Lung (tissue), 12 donors: ENCODE measurements around the gene CASZ1. TPM values are rescaled to one million over a fixed set of nuclear protein-coding genes. Genes with fewer than 3 reads are reported as not detected.

ENCODE experiments used
- ATAC-seq: fragments of 200-7000 bp; cut with Tn5 transposase; one replicate; pipeline ENCODE4 v1.9.1; 2020; ENCODE audit warnings: moderate number of reproducible peaks; ENCODE audit not compliant: insufficient read depth, low FRiP score
- DNase-seq, 3 donors: peaks; one replicate each; pipeline ENCODE4 v3.0.0-alpha.2; 2013 to 2017
- H3K27ac ChIP-seq, 2 donors: one replicate each; pipeline ENCODE4 v1.5.1; 2013; ENCODE audit warnings: mild to moderate bottlenecking in 2 of 2, moderate library complexity in 2 of 2, control low read depth in 1 of 2, inconsistent platforms in 1 of 2, low read depth in 1 of 2, low read length in 1 of 2
- H3K27me3 ChIP-seq, 3 donors: one replicate each; pipeline ENCODE4 v1.5.1; 2013; ENCODE audit warnings: low read length in 2 of 3; ENCODE audit not compliant: control insufficient read depth in 3 of 3, insufficient read depth in 3 of 3
- H3K36me3 ChIP-seq, 4 donors: one replicate each; pipeline ENCODE4 v1.5.1; 2013; ENCODE audit warnings: low read length in 4 of 4, mild to moderate bottlenecking in 1 of 4, moderate library complexity in 1 of 4; ENCODE audit not compliant: control insufficient read depth in 4 of 4, insufficient read depth in 4 of 4
- H3K4me1 ChIP-seq, 5 donors: one replicate each; pipeline ENCODE4 v1.5.1; 2013; ENCODE audit warnings: low read length in 5 of 5, mild to moderate bottlenecking in 2 of 5, moderate library complexity in 1 of 5; ENCODE audit not compliant: control insufficient read depth in 5 of 5, insufficient read depth in 5 of 5
- H3K4me3 ChIP-seq: one replicate; pipeline ENCODE4 v1.5.1; 2013; ENCODE audit warnings: mild to moderate bottlenecking, control low read depth, moderate library complexity
- H3K9ac ChIP-seq, 2 donors: one replicate each; pipeline ENCODE4 v1.5.1; 2013; ENCODE audit warnings: low read length in 2 of 2, control low read depth in 1 of 2; ENCODE audit not compliant: insufficient read depth in 1 of 2
- H3K9me3 ChIP-seq, 4 donors: one replicate each; pipeline ENCODE4 v1.5.1; 2013; ENCODE audit warnings: low read length in 3 of 4, mild to moderate bottlenecking in 1 of 4, moderate library complexity in 1 of 4; ENCODE audit not compliant: control insufficient read depth in 4 of 4, insufficient read depth in 3 of 4
- WGBS, 2 donors: extraction: QIAGEN DNeasy Blood & Tissue Kit; methylation state at CpG; one replicate each; pipeline ENCODE4 v1.1.7; 2013; 5-methylcytosine and 5-hydroxymethylcytosine counted together
- polyA plus RNA-seq, 2 donors: library from polyadenylated mRNA; stranded (reverse); fragments of 200-250 nt; gene quantifications; one replicate each; pipeline ENCODE4 v1.2.1, GENCODE V29; 2013
- total RNA-seq, 2 donors: library from RNA; depleted of rRNA in 1 of 2; stranded (reverse); fragments of >200 nt in 1 of 2; gene quantifications; one replicate each; pipeline ENCODE4 v1.2.1, GENCODE V29; 2014 to 2021
- TF ChIP-seq, protein P1 (sequence below): IDR thresholded peaks from 2 replicates; pipeline ENCODE4 v1.5.1; 2012; ENCODE audit warnings: mild to moderate bottlenecking; ENCODE audit errors: control extremely low read depth, extremely low read depth
- donor health status: control.
- donor health status: control.
- donor health status: Bipolar disorder and iron deficiency.
- donor health status: healthy.
- donor health status: DM: yes; HTN: yes; CAD: no.

Gene CASZ1
- total and polyA plus RNA-seq, 4 donors, result 10.3 to 69.9 (median 40.5) TPM

- Histone ChIP-seq H3K36me3 (no peaks in the 10 kb centered on the region), H3K9me3 (no peaks in the 10 kb centered on the region), H3K4me3 (no peak overlapping the region), H3K27me3 (peaks cover 0 to 5% (median 3%) of the 10 kb centered on the region in 3 donors), H3K4me1 (peaks cover 0 to 9% (median 2%) of the 10 kb centered on the region in 5 donors), H3K9ac (no peak overlapping the region), H3K27ac (no peak overlapping the region)
- no peak for DNase-seq
- 86 to 87% methylated on average over 14 of the region's 14 CpGs for WGBS, 2 donors
- TF ChIP-seq, protein P1, sequence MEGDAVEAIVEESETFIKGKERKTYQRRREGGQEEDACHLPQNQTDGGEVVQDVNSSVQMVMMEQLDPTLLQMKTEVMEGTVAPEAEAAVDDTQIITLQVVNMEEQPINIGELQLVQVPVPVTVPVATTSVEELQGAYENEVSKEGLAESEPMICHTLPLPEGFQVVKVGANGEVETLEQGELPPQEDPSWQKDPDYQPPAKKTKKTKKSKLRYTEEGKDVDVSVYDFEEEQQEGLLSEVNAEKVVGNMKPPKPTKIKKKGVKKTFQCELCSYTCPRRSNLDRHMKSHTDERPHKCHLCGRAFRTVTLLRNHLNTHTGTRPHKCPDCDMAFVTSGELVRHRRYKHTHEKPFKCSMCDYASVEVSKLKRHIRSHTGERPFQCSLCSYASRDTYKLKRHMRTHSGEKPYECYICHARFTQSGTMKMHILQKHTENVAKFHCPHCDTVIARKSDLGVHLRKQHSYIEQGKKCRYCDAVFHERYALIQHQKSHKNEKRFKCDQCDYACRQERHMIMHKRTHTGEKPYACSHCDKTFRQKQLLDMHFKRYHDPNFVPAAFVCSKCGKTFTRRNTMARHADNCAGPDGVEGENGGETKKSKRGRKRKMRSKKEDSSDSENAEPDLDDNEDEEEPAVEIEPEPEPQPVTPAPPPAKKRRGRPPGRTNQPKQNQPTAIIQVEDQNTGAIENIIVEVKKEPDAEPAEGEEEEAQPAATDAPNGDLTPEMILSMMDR, result no peak
- ATAC-seq, result no peak
These were observed 17.4 kb upstream of the CASZ1 start for GRCh38 chr1:10813799-10814198.

- Histone ChIP-seq H3K27ac (no peak overlapping the region), H3K27me3 (peaks cover 0 to 12% (median 8%) of the 10 kb centered on the region in 3 donors), H3K36me3 (no peaks in the 10 kb centered on the region), H3K9me3 (no peaks in the 10 kb centered on the region), H3K4me1 (peaks cover 0 to 10% (median 2%) of the 10 kb centered on the region in 5 donors), H3K9ac (no peak overlapping the region), H3K4me3 (no peak overlapping the region)
- DNase-seq (no peak), ATAC-seq (no peak)
- WGBS, 2 donors, result 91 to 93% methylated on average over 11 of the region's 11 CpGs
- TF ChIP-seq, protein P1, result no peak
These were observed 16.0 kb upstream of the CASZ1 start for GRCh38 chr1:10812387-10812915.

- no peak for ATAC-seq
- no peak overlapping the region for H3K9ac ChIP-seq
- H3K27ac ChIP-seq, result no peak overlapping the region
- no peaks in the 10 kb centered on the region for H3K9me3 ChIP-seq
- no peak overlapping the region for H3K4me3 ChIP-seq
- DNase-seq, result no peak
- WGBS, 2 donors, result 53 to 76% methylated on average over 7 of the region's 7 CpGs
- TF ChIP-seq, protein P1, result no peak
- H3K4me1 ChIP-seq, result peaks cover 0 to 10% (median 0%) of the 10 kb centered on the region in 5 donors
- H3K36me3 ChIP-seq, result no peaks in the 10 kb centered on the region
- peaks cover 0 to 16% (median 13%) of the 10 kb centered on the region in 3 donors for H3K27me3 ChIP-seq
These were observed 12.0 kb upstream of the CASZ1 start for GRCh38 chr1:10808441-10808840.

DNA sequence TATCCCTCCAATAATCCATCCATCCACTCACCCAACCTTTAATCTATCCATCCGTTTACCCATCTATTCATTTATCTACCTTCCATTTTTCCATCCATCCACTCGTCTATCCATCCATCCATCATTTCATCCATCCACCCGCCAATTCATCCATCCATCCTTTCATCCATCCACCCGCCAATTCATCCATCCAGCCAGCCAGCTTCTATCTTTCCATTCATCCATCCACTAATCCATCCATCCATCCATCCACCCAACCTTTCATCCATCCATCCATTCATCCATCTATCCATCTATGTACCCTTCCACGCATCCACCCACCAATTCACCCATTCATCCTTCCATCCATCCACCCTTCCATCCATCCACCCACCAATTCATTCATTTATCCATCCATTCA lies 10.5 kb upstream of the CASZ1 start:
- Histone ChIP-seq H3K4me1 (peaks cover 0 to 10% (median 0%) of the 10 kb centered on the region in 5 donors), H3K27ac (no peak overlapping the region), H3K9me3 (no peaks in the 10 kb centered on the region), H3K36me3 (no peaks in the 10 kb centered on the region), H3K9ac (no peak overlapping the region), H3K4me3 (no peak overlapping the region), H3K27me3 (peaks cover 0 to 20% (median 13%) of the 10 kb centered on the region in 3 donors)
- WGBS, 2 donors, result 91 to 92% methylated on average over 5 of the region's 5 CpGs
- ATAC-seq (no peak), DNase-seq (no peak)
- TF ChIP-seq, protein P1, result no peak
